Neural cell (in vitro differentiated cells): ENCODE data around the gene GAS7. TPM values are rescaled to one million over a fixed set of nuclear protein-coding genes. Genes with fewer than 3 reads are reported as not detected.

Experiments used
- H2AFZ ChIP-seq: fragments of 200-600, 300-800 bp; sonication (generic), shearing (Covaris generic); 2 replicates; pipeline ENCODE4 v1.6.0; 2014; ENCODE audit warnings: low read depth, mild to moderate bottlenecking, antibody characterized with exemption, low read length, moderate library complexity
- H3F3A ChIP-seq: fragments of 200-600 bp; shearing (Covaris generic); 2 replicates; pipeline ENCODE4 v1.6.1; 2016; ENCODE audit warnings: mild to moderate bottlenecking, moderate library complexity, mixed read lengths, antibody characterized with exemption, low read length; ENCODE audit not compliant: insufficient read depth, poor library complexity, severe bottlenecking
- H3K27ac ChIP-seq: fragments of 200-600, 300-800 bp; sonication (generic), shearing (Covaris generic); 2 replicates; pipeline ENCODE4 v1.5.1; 2014; ENCODE audit warnings: mild to moderate bottlenecking, low read length, moderate library complexity
- H3K27me3 ChIP-seq: fragments of 300-800, 200-600 bp; sonication (generic), shearing (Covaris generic); 2 replicates; pipeline ENCODE4 v1.6.0; 2014; ENCODE audit warnings: mild to moderate bottlenecking, low read depth, low read length, moderate library complexity; ENCODE audit not compliant: insufficient read depth
- H3K36me3 ChIP-seq: fragments of 300-800, 200-600 bp; sonication (generic), shearing (Covaris generic); 2 replicates; pipeline ENCODE4 v1.5.1; 2014; ENCODE audit warnings: mild to moderate bottlenecking, antibody characterized with exemption, low read length, moderate library complexity; ENCODE audit not compliant: insufficient read depth
- H3K4me2 ChIP-seq: fragments of 300-800, 200-600 bp; sonication (generic), shearing (Covaris generic); 2 replicates; pipeline ENCODE4 v1.6.0; 2014; ENCODE audit warnings: mild to moderate bottlenecking, low read length
- H3K4me3 ChIP-seq: fragments of 300-800, 200-600 bp; sonication (generic), shearing (Covaris generic); 2 replicates; pipeline ENCODE4 v1.5.1; 2014; ENCODE audit warnings: mild to moderate bottlenecking, low read length, moderate library complexity
- H3K79me2 ChIP-seq: fragments of 200-600 bp; shearing (Covaris generic); replicated peaks from 2 replicates; pipeline ENCODE4 v1.6.0; 2014; ENCODE audit warnings: mild to moderate bottlenecking, low read length, moderate library complexity; ENCODE audit not compliant: insufficient read depth
- H3K9ac ChIP-seq: fragments of 300-800, 200-600 bp; sonication (generic), shearing (Covaris generic); 2 replicates; pipeline ENCODE4 v1.6.1; 2016; ENCODE audit warnings: mild to moderate bottlenecking, low read length, mixed read lengths
- H3K9me2 ChIP-seq: fragments of 200-600 bp; shearing (Covaris generic); 2 replicates; pipeline ENCODE4 v1.6.1; 2016; ENCODE audit warnings: mild to moderate bottlenecking, low read length, mixed read lengths; ENCODE audit not compliant: insufficient read depth
- H3K9me3 ChIP-seq: fragments of 200-600, 300-800 bp; sonication (generic), shearing (Covaris generic); 2 replicates; pipeline ENCODE4 v1.6.1; 2016; ENCODE audit warnings: mild to moderate bottlenecking, mixed run types, low read length, moderate library complexity, mixed read lengths
- H4K20me1 ChIP-seq: fragments of 200-600 bp; shearing (Covaris generic); 2 replicates; pipeline ENCODE4 v1.6.1; 2016; ENCODE audit warnings: mild to moderate bottlenecking, mixed run types; ENCODE audit not compliant: insufficient read depth
- EP300 ChIP-seq: fragments of 450-650 bp; conservative IDR thresholded peaks from 2 replicates; pipeline ENCODE4 v1.6.1; 2014; ENCODE audit warnings: antibody characterized with exemption, mild to moderate bottlenecking, moderate library complexity; ENCODE audit not compliant: poor library complexity, severe bottlenecking
- EZH2 ChIP-seq: fragments of 200-600, 300-800 bp; shearing (Covaris generic), sonication (generic); IDR thresholded peaks from 2 replicates; pipeline ENCODE4 v1.6.1; 2014; ENCODE audit warnings: antibody characterized with exemption, low read length, borderline replicate concordance, mild to moderate bottlenecking; ENCODE audit not compliant: insufficient read depth, poor library complexity, severe bottlenecking
- MXI1 ChIP-seq: fragments of 450-650 bp; conservative IDR thresholded peaks from 2 replicates; pipeline ENCODE4 v1.6.1; 2014; ENCODE audit warnings: antibody characterized with exemption, mild to moderate bottlenecking; ENCODE audit not compliant: poor library complexity, severe bottlenecking
- POLR2AphosphoS5 ChIP-seq: IDR thresholded peaks from 2 replicates; pipeline ENCODE4 v1.6.1; 2012
- RAD21 ChIP-seq: fragments of 450-650 bp; conservative IDR thresholded peaks from 2 replicates; pipeline ENCODE4 v1.6.1; 2014; ENCODE audit warnings: antibody characterized with exemption, mild to moderate bottlenecking, moderate library complexity
- SMC3 ChIP-seq: fragments of 450-650 bp; conservative IDR thresholded peaks from 2 replicates; pipeline ENCODE4 v1.6.1; 2014; ENCODE audit warnings: antibody characterized with exemption, mild to moderate bottlenecking, moderate library complexity; ENCODE audit not compliant: poor library complexity
- TAF1 ChIP-seq: IDR thresholded peaks from 2 replicates; pipeline ENCODE4 v1.6.1; 2012; ENCODE audit warnings: low read depth
- polyA plus RNA-seq: library from polyadenylated mRNA; depleted of rRNA; stranded (reverse); fragments of >200 nt; gene quantifications from 2 replicates; pipeline ENCODE4 v1.2.3, GENCODE V29; 2014
- TF ChIP-seq, protein P1 (sequence below): IDR thresholded peaks from 2 replicates; pipeline ENCODE4 v1.6.1; 2012; ENCODE audit warnings: borderline replicate concordance
- TF ChIP-seq, protein P2 (sequence below): fragments of 450-650 bp; IDR thresholded peaks from 2 replicates; pipeline ENCODE4 v1.5.1; 2014; ENCODE audit warnings: antibody characterized with exemption, mild to moderate bottlenecking, moderate library complexity; ENCODE audit not compliant: poor library complexity, severe bottlenecking

Gene GAS7
- polyA plus RNA-seq, 1 donor from 2014 or later: 23.6 TPM

- Histone ChIP-seq H3K9me2 (no peaks in the 10 kb centered on the region), H4K20me1 (no peaks in the 10 kb centered on the region), H3K9me3 (no peaks in the 10 kb centered on the region), H3K4me3 (no peak overlapping the region), H3K27me3 (no peaks in the 10 kb centered on the region), H3K79me2 (no peaks in the 10 kb centered on the region), H2AFZ (no peak overlapping the region), H3K27ac (no peak overlapping the region), H3K36me3 (no peaks in the 10 kb centered on the region), H3K4me2 (no peak overlapping the region), H3K9ac (no peak overlapping the region), H3F3A (no peaks in the 10 kb centered on the region)
- TF ChIP-seq, protein P1, sequence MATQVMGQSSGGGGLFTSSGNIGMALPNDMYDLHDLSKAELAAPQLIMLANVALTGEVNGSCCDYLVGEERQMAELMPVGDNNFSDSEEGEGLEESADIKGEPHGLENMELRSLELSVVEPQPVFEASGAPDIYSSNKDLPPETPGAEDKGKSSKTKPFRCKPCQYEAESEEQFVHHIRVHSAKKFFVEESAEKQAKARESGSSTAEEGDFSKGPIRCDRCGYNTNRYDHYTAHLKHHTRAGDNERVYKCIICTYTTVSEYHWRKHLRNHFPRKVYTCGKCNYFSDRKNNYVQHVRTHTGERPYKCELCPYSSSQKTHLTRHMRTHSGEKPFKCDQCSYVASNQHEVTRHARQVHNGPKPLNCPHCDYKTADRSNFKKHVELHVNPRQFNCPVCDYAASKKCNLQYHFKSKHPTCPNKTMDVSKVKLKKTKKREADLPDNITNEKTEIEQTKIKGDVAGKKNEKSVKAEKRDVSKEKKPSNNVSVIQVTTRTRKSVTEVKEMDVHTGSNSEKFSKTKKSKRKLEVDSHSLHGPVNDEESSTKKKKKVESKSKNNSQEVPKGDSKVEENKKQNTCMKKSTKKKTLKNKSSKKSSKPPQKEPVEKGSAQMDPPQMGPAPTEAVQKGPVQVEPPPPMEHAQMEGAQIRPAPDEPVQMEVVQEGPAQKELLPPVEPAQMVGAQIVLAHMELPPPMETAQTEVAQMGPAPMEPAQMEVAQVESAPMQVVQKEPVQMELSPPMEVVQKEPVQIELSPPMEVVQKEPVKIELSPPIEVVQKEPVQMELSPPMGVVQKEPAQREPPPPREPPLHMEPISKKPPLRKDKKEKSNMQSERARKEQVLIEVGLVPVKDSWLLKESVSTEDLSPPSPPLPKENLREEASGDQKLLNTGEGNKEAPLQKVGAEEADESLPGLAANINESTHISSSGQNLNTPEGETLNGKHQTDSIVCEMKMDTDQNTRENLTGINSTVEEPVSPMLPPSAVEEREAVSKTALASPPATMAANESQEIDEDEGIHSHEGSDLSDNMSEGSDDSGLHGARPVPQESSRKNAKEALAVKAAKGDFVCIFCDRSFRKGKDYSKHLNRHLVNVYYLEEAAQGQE: no peak
- TF ChIP-seq RAD21: no peak
These were observed 41.3 kb downstream of the GAS7 start for GRCh38 chr17:10156948-10157607.

DNA sequence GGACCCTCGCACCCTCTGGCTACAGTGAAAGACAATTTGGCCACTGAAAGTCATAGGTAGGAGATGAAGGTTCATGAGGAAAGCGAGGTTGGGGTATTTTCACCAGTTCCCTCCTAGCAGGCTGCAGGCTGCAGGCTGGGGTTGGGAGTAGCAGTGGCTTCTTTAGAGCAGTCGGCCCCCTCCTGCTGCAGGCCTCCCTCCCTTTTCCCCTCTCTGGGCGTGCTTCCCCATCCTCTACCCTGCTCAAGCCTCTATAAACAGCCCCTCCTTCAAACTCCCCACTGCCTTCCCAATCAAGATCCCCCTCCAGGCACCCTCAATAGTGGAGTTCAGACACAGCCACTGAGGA, 41.8 kb downstream of the GAS7 start:
- H3K9ac ChIP-seq: no peak overlapping the region
- H3F3A ChIP-seq: no peaks in the 10 kb centered on the region
- H3K27ac ChIP-seq: no peak overlapping the region
- TF ChIP-seq POLR2AphosphoS5 (no peak), EP300 (no peak), TAF1 (no peak), RAD21 (no peak), SMC3 (no peak), EZH2 (no peak), MXI1 (no peak)
- TF ChIP-seq, protein P1: no peak
- TF ChIP-seq, protein P2, sequence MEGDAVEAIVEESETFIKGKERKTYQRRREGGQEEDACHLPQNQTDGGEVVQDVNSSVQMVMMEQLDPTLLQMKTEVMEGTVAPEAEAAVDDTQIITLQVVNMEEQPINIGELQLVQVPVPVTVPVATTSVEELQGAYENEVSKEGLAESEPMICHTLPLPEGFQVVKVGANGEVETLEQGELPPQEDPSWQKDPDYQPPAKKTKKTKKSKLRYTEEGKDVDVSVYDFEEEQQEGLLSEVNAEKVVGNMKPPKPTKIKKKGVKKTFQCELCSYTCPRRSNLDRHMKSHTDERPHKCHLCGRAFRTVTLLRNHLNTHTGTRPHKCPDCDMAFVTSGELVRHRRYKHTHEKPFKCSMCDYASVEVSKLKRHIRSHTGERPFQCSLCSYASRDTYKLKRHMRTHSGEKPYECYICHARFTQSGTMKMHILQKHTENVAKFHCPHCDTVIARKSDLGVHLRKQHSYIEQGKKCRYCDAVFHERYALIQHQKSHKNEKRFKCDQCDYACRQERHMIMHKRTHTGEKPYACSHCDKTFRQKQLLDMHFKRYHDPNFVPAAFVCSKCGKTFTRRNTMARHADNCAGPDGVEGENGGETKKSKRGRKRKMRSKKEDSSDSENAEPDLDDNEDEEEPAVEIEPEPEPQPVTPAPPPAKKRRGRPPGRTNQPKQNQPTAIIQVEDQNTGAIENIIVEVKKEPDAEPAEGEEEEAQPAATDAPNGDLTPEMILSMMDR: no peak
- no peaks in the 10 kb centered on the region for H3K9me3 ChIP-seq
- no peaks in the 10 kb centered on the region for H3K9me2 ChIP-seq
- H3K36me3 ChIP-seq: no peaks in the 10 kb centered on the region
- H3K27me3 ChIP-seq: no peaks in the 10 kb centered on the region
- no peak overlapping the region for H3K4me2 ChIP-seq
- no peaks in the 10 kb centered on the region for H4K20me1 ChIP-seq
- H3K4me3 ChIP-seq: no peak overlapping the region
- no peaks in the 10 kb centered on the region for H3K79me2 ChIP-seq
- H2AFZ ChIP-seq: no peak overlapping the region
